ENCODE data around the gene ADRB1.

DNA sequence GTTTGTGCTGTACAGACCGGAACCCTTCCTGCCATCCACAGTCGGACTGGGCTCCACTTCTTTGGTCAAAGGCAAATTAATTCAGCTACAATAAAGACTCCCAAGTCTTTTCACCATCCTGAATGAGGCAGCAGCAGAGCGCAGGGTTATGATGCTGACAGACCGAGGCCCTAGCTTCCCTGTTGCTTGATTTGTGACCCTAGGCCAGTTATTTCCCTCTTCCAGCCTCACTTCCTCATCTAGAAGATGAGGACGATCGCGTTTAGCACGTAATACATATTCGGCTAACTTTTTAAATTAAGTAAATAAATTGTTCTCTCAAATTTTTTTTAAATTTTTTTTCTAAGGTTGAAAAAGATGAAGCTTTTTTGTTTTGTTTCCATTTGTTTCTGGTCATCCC, 18.1 kb downstream of the ADRB1 start:
- TF ChIP-seq CTCF (IDR thresholded peaks at IDR 0.05; ENCODE audit: extremely low read depth in 1 of 2, insufficient read depth in 1 of 2, low read depth in 1 of 2, low read length in 2 of 2) (no peak), EZH2 (IDR thresholded peaks at IDR 0.05; ENCODE audit: borderline replicate concordance, low read depth, low read length, severe bottlenecking) (no peak), POLR2A (IDR thresholded peaks at IDR 0.05; ENCODE audit: low read depth, low read length) (no peak), GATA2 (IDR thresholded peaks at IDR 0.05; ENCODE audit: insufficient read depth, insufficient read length, low read depth, low read length) (no peak), POLR2AphosphoS5 (IDR thresholded peaks at IDR 0.05; ENCODE audit: insufficient read depth, low read depth, low read length) (no peak), JUN (IDR thresholded peaks at IDR 0.05; ENCODE audit: borderline replicate concordance, insufficient read depth, insufficient read length, low read depth) (no peak), MYC (IDR thresholded peaks at IDR 0.05; ENCODE audit: low read depth, low read length) (no peak), FOS (IDR thresholded peaks at IDR 0.05; ENCODE audit: borderline replicate concordance, insufficient read depth, low read length) (no peak)
- TF ChIP-seq, protein P1, sequence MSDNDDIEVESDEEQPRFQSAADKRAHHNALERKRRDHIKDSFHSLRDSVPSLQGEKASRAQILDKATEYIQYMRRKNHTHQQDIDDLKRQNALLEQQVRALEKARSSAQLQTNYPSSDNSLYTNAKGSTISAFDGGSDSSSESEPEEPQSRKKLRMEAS (IDR thresholded peaks at IDR 0.05; ENCODE audit: insufficient read depth, insufficient read length): no peak

Measured in endothelial cell of umbilical vein (primary cell).